HG02678 (cell line): Measurements from ENCODE around the gene MLYCD.

Source experiments
- ATAC-seq: cut with Tn5 transposase; IDR thresholded peaks from one replicate; pipeline ENCODE4 v1.9.1; 2021; ENCODE audit warnings: mild to moderate bottlenecking, moderate library complexity; ENCODE audit not compliant: unreplicated experiment

MLYCD gene

DNA sequence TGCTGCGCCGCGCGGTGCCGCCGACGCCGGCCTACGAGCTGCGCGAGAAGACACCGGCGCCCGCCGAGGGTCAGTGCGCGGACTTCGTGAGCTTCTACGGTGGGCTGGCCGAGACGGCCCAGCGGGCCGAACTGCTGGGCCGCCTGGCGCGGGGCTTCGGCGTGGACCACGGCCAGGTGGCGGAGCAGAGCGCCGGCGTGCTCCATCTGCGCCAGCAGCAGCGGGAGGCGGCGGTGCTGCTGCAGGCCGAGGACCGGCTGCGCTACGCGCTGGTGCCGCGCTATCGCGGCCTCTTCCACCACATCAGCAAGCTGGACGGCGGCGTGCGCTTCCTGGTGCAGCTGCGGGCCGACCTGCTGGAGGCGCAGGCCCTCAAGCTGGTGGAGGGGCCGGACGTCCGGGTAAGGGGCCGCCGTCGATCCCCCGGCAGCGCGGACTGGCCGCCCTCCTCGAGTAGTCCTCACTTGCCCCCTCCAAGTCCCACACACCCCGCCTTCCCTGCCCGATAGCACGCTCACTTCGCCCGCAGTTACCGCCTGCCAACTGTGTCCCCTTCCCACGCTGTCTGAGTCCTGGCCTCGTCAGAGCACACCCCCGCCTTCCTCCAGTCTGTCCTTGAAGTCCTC is 470 bp downstream of the MLYCD start:
- peak; percentile 54 for ATAC-seq

DNA sequence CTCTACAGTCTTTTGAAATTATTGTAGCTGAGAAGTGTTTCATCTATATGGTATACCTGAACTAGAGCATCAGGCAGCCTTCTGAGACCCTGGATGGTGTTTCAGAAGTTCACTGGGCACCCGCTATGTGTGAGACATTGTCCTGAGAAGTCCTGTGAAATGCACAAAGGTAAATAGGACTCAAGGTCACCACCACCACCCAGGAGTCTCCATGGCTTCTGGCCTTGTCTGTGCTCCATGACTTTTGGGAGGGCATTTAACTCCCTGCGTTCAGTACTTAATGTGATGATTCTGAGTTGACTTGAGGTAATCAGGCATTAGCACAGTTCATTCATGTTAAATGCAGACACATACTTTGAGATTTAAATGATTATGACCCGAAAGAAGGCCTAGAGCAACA is 1.1 kb downstream of the MLYCD start:
- ATAC-seq = no peak

DNA sequence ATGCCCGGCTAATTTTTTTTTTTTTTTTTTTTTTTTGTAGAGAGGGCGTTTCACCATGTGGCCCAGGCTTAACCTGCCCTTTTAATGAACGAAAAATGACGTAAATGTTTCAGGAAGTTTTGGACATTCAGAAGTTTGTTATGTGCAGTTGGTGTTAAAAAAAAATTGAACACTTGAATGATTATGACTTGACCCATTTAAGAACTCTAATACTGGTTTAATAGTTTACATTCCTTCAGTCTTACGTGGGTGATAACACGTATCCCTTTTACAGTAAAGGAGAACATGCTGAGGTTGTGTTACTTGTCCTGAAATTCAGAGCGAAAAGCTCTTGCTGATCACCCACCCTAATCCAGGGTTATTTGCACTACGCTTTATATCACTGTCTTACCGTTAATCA is 1.7 kb downstream of the MLYCD start:
- no peak for ATAC-seq

DNA sequence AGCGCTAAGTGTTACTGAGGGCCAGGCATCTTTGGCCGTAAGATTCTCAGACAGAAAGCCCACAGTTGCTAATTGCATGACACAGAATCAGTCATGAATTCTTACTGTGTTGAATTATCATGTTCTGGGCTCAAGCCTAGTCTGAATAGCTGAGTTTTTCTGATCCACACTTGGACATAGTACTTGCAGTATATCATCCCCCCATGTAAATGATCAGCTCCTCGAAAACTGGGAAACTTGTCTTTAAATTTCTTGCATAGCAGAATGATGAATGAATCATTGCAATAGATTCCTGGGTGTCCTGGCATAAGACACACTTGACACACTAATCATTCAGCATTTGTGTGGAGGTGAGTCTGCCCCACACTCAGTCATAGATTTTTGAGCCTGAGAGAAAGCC is 2.2 kb downstream of the MLYCD start:
- ATAC-seq = no peak

DNA sequence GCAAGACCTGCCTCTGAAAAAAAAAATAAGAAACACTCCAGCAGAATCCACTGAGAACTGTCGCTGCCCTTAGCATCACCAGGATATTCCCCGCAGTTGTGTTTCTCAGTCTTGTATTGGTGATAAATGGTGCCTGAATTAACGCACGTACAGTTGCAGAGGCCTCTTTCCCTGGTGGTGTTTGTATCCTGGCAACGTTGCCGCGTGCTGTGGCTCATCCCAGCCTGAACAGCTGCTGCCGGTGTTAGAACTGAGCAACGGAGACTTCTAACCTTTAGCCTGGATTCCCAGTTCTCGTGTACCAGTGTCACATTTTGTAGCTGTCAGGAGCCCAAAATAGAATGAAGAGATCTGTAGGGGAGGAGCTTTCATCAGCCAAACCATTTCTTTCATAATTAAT is 4.8 kb downstream of the MLYCD start:
- ATAC-seq = no peak

DNA sequence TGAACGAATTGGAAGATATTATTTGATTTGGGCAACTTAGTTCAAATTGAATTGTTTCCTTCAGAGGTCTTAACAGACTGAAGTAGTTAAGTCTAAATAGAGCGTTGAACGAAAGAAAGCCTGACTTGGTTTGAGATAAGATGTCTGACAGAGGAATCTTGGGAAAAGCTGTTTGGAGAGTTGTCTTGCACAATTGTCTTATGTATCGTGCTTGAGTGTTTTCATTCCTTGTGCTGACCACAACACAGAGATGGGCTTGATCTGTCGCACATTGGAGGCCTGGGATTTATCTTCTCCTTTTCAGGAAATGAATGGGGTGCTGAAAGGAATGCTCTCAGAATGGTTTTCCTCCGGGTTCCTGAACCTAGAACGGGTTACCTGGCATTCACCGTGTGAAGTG is 7.8 kb downstream of the MLYCD start:
- no peak for ATAC-seq

DNA sequence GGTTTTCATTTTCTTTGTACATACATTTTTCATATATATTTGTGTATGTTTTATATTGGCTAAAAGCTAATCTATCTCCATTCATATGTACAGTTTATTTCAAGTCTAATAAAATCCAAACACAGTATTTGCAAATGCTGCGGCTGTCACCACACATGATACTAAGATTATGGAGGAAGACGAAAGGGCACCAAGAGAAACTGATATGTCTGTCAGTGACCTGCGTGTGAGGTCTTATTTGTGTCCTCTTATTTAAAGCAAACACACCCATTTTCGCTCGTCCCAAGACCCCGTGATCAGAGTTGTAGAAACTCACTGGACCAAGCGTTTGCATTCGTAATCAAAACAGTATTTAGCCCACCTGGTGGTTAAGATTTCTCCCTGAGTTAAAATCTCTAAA is 8.2 kb downstream of the MLYCD start:
- ATAC-seq = no peak

DNA sequence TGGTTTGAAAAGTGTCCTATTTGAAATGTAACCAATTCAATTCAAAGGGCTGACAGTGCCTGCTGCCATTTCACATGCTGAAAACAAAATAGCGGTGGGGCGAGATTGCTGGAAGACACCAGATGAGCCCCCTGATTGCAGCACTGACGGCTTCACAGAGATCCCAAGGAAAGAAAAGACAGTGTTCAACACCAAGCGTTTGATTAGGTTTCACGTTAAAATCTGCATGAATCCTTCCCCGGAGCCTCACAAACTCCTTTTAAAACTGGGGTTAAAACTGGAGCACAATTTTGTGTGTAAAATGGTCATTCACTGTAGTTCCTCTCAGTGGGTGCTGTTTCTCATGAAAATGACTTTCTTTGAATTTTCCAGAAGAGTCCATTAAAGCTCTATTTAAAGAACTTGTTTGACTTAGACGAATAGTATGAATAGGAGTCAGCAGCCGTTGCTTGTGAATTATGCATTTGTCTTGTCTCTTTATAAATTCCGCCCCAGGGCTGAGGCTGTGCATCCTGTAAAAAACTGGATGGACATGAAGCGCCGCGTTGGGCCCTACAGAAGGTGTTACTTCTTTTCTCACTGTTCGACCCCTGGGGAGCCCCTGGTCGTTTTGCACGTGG is 8.8 kb downstream of the MLYCD start:
- no peak for ATAC-seq

DNA sequence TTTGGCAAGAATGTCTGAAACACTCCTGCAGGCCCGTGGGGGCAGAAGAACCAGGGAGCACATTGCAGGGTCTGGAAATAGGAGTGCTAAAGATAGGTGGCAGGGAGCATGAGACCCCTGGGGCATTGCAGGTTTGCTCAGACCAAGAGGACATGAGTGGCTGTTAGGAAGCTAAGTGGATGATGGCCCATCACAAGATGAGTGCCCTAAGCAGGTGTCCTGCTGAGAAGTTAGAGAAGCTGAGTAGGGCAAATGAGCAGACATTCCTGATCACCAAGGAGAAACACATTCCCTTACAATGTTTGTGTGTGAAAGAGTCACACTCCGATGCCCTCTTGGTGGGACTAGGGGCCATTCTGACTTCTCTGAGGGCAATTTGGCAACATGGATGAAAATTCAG is 9.9 kb downstream of the MLYCD start:
- no peak for ATAC-seq

DNA sequence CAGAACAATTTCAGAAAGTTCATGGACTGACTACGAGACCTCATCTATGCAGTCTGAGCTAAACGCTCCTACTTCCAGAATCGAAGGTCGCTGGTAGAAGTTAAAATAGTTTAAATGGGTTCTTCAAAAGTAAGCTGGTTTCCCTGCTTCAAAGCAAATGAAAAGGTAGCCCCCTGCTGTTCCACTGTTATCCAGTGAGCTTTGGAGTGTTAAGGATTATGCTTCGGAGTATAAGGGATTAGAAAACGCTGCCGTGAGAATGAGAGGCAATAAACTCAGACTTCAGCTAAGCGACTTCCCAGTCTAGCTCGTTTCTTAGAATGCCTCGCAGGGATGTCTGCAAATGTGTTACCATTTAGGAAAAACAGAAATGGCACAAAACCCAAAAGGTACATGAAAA is 12.4 kb downstream of the MLYCD start:
- no peak for ATAC-seq

DNA sequence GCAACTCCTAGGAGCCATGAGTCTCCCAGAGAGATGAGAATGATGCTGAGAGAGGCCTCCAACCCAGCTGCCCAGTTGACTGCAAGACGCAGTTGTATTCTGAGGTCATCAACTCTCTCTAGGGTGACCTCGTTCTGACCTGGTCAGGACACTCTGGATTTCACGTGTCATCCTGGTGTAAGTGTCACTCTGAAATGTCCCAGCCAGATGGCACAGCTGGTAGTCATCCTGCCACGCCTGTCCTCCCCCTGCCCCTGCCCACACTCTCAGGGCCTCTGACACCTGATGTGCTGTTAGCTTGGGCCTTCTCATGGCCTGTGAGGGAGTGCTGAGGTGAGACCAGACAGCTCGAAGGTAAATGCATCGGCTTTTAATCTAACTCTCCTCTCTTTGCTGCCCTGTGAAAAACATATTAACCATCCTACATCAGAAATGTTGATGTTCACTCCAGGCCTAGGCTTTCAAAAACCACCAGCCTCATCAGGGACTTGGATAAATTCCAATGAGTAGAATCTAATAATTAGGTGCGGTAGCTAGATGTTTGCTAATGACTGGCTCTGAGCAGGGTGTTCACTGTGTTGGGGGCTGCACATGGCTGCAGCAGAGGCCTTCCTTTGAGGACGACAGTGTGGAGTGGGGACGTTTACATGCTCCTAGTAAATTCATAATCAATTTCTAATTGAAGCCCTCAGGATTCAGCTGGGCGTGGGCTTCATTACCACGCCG is 13.8 kb downstream of the MLYCD start:
- no peak for ATAC-seq

DNA sequence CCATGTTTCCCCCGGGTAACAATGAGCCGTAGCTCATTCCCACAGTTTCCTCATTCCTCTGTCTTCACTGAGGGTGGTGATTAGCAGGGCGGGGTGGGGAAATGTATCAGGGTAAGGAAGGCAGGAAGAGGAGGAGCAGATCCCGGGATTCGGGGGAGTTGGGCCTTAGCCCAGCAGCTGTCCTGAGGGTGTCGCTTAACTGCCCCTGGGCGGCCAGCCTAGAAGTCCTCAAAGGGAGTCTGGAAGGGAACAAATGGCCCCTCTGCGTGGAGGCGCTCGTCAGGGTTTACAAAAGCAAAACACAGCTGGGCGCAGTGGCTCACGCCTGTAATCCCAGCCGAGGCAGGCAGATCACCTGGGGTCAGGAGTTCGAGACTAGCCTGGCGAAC is 14.3 kb downstream of the MLYCD start:
- no peak for ATAC-seq

DNA sequence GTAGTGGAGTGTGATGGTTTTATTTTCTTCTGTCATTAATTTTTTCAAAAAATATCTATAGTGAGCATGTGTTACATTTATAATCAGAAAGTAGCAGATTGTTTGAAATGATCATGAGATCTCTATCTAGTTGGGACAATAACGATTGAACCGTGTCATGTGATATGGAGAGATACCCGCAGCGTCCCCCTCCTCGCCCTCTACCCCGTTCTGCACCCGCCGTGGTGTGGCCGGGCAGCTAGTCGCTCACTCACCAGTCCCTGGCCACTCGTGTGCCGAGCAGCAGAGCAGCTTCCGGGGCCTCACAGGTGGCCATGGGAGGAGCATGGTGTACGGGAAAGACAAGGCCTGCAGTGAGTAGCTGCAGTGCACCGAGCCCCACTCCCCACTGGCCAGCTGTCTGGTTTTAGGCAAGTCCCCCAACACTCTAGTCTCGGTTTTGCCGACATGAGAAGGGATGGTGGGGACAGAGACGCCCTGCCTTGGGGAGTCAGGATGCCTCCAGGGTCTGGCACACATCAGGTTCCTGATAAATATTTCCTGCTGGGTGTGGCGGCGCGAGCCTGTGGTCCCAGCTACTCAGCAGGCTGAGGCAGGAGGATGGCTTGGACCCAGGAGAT is 15.3 kb downstream of the MLYCD start:
- no peak for ATAC-seq

DNA sequence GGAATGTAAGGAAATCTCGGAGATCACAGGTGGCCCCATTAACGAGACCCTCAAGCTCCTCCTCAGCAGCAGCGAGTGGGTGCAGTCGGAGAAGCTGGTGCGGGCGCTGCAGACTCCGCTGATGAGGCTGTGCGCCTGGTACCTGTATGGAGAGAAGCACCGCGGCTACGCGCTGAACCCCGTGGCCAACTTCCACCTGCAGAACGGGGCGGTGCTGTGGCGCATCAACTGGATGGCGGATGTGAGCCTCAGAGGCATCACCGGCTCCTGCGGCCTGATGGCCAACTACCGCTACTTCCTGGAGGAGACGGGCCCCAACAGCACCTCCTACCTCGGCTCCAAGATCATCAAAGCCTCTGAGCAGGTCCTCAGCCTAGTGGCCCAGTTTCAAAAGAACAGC is 16.2 kb downstream of the MLYCD start:
- no peak for ATAC-seq

DNA sequence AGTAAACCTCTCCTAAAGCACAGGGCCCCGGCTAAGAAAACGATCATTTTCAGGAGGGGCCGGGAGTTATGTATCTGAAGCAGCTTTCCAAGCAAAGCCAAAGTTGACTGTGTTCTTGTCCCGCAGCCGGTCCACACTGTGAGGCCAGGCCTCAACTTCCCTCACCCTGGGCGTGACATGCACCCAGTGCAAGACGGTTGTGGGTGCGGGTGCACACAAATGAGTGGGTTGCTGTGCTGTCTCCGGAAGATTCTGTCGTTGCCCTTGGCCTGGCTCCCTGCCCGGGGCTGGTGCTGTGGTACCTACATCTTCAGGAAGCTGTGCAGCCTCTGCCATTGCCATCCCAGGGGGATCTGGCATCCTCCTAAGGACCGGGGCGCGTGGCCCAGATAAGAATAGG is 16.6 kb downstream of the MLYCD start:
- ATAC-seq = no peak

DNA sequence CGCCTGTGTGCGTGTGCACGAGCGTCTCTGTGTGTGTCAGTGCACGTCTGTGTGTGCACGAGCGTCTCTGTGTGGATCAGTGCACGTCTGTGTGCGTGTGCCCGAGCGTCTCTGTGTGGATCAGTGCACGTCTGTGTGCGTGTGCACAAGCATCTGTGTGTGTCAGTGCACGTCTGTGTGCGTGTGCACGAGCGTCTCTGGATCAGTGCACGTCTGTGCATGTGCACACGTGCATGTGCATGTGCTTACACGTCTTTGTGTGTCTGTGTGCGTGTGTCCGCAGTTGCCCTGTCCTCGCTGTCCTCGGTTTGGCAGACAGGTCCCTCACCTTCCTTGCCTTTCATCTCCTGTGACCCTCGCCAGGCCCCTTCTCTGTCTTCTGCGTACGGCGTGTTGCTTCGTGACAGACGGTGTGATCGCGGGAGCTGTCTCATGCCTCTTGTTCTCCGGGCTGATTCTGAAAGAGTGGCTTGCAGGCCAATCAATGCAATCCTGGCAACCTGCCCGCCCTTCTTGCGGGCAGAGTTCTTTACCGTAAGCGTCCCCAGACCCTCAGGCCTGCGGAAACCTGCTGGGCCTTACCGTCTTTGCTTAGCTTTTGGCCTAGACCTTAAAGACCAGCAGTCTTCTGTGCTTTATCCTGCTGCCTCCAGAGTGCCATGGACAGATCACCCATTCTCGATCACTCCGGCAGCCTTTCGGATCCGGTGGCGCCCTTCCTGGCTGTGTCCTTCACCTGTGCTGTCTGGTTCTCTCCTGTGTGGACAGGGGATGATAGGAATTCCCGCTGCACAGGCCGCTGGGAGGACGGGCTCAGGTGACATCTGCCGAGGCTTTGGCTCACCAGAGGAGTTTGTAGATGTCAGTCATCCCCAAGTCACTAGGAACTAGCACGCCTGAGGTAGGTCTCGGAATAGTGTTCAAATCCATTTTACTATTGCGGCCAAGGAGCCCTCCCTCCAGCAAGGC is 18.5 kb downstream of the MLYCD start:
- no peak for ATAC-seq

DNA sequence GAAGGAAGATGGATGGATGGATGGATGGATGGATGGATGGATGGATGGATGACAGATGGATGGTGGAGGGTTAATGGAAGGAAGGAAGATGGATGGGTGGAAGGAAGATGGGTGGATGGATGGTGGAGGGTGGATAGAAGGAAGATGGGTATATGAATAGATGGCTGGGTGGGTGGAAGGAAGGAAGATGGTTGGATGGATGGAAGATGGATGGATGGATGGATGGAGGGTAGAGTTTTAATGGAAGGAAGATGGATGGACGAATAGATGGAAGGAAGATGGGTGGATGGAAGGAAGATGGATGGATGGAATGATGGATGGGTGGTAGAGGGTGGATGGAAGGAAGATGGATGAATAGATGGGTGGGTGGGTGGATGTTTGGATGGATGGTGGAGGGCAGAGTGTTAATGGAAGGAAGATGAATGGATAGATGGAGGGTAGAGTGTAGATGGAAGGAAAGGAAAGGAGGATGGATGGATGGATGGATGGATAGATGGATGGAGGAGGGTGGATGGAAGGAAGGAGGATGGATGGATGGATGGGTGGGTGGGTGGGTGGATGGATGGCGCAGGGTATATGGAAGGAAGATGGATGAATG is 22.1 kb downstream of the MLYCD start:
- no peak for ATAC-seq

DNA sequence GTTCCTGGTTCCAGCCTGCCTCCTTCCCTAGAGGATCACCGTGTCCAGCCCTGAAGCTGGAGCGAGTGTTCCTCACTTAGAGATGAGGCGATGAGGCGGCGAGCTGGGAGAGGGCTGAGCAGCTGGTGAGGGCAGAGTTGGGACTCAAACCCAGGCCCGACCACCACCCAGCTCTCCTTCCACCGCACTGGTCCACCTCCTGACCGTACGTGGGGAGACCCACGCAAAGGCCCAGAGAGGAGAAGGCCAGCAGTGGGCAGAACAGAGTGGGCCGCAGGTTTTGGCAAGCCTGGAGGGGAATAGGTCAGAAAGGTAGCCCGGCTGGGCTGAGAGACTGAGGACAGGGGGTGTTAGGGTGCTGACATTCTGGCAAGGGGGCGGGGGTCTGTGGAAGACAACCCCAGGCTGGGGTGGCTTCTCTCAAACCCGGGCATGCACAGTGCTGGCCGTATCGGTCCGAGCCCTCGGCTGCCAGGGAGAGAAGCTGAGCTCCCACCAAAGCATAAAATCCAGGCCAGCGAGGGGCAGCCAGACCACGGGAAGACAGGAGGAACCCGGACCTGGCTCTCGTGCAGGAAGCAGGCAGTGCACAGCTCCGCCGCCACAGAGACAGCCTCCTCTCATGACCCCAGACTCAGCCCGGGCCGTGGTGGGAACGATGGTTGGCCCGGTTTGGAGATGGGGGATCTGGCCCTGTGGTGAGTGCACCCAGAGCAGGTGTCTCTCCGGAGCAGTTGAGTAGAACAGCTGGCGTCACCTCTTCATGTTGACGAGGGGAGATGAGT is 24.9 kb downstream of the MLYCD start:
- no peak for ATAC-seq

DNA sequence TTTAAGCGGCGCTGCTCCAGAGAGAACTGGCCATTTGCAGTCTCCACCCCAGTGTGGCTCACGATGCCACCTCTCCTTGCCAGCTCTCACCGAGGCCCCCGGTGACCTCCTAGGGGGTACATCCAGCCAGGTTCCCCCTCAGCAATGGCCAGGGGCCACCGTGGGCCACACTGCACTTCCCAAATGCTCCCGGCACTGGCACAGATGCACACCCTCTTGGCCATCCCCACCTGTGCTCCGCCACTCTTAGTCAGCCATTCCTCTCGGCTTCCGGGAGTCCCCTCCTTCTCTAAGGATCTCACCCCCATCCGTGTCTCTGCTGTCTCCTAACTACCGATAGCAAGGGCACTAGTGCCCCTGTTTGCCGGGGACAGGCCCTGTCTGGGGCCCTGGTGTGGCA is 25.8 kb downstream of the MLYCD start:
- ATAC-seq = no peak
